ENCODE results near the gene NKD1. TPM values are rescaled to one million over a fixed set of nuclear protein-coding genes. Genes with fewer than 3 reads are reported as not detected.

NKD1 gene
- total and polyA plus RNA-seq, 8 donors: 12.5 to 46.9 (median 37.9) TPM

- Histone ChIP-seq H3K4me3 (no peak overlapping the region), H3K27ac (no peak overlapping the region), H3K9me3 (no peaks in the 10 kb centered on the region), H3K4me1 (peaks cover 0 to 13% of the 10 kb centered on the region in 2 donors), H3K36me3 (no peaks in the 10 kb centered on the region), H3K27me3 (no peaks in the 10 kb centered on the region)
- ATAC-seq (no peak), DNase-seq (no peak)
- TF ChIP-seq, protein P1, sequence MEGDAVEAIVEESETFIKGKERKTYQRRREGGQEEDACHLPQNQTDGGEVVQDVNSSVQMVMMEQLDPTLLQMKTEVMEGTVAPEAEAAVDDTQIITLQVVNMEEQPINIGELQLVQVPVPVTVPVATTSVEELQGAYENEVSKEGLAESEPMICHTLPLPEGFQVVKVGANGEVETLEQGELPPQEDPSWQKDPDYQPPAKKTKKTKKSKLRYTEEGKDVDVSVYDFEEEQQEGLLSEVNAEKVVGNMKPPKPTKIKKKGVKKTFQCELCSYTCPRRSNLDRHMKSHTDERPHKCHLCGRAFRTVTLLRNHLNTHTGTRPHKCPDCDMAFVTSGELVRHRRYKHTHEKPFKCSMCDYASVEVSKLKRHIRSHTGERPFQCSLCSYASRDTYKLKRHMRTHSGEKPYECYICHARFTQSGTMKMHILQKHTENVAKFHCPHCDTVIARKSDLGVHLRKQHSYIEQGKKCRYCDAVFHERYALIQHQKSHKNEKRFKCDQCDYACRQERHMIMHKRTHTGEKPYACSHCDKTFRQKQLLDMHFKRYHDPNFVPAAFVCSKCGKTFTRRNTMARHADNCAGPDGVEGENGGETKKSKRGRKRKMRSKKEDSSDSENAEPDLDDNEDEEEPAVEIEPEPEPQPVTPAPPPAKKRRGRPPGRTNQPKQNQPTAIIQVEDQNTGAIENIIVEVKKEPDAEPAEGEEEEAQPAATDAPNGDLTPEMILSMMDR (IDR thresholded peaks at IDR 0.05): no peak
- intact Hi-C loops (cut with DNase I): no loop called here
Observed at GRCh38 chr16:50618238-50618918, 70.2 kb downstream of the NKD1 start.

- no peak overlapping the region for H3K4me3 ChIP-seq
- no peaks in the 10 kb centered on the region for H3K36me3 ChIP-seq
- no peaks in the 10 kb centered on the region for H3K9me3 ChIP-seq
- ATAC-seq (no peak), DNase-seq (no peak)
- TF ChIP-seq, protein P1 (IDR thresholded peaks at IDR 0.05): no peak
- no peaks in the 10 kb centered on the region for H3K27me3 ChIP-seq
- intact Hi-C loops (cut with DNase I): no loop called here
- H3K4me1 ChIP-seq: peaks cover 0 to 13% of the 10 kb centered on the region in 2 donors
- no peak overlapping the region for H3K27ac ChIP-seq
Observed at GRCh38 chr16:50619702-50620491, 71.7 kb downstream of the NKD1 start.

DNA sequence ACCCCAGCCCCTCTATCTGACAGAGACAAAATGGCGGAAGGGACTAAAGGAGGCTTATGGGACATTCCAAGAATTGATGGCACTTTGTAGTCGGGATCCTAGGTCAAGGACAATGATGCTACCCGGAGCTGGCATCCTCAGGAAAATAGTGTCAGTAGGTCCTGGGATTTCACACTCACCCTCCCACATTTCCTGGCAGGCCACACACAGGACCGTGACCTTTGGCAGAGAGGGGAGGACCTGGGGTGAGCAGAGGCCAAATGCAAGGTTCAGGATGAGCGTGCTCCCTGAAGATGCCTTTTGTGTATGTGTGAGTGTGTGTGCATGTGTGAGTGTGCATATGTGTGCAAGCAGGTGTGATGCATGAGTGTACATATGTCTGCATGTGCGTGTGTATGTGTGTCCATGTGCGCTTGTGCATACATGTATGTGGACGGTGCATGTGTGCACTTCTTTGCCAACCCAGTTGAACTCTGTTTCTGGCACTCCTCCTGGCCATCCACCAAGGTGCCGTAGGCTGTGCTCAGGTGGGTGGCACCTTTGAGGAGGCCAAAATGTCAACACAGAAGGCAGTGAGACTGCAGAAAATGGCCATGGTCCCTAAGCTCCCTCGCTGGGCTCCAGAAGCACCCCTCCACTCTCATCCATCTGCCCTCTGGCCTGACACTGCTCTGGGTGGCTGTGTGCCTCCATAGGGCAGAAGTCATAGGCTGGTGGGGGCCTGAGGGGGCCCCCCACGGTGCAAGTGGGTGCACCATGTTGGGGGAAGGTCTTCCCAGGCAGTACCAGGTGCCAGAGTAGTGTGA is 72.7 kb downstream of the NKD1 start:
- Histone ChIP-seq H3K36me3 (no peaks in the 10 kb centered on the region), H3K9me3 (no peaks in the 10 kb centered on the region), H3K27ac (no peak overlapping the region), H3K27me3 (no peaks in the 10 kb centered on the region), H3K4me3 (no peak overlapping the region), H3K4me1 (peaks cover 0 to 13% of the 10 kb centered on the region in 2 donors)
- ATAC-seq (no peak), DNase-seq (no peak)
- TF ChIP-seq, protein P1 (IDR thresholded peaks at IDR 0.05): no peak
- intact Hi-C loops (cut with DNase I): no loop called here

DNA sequence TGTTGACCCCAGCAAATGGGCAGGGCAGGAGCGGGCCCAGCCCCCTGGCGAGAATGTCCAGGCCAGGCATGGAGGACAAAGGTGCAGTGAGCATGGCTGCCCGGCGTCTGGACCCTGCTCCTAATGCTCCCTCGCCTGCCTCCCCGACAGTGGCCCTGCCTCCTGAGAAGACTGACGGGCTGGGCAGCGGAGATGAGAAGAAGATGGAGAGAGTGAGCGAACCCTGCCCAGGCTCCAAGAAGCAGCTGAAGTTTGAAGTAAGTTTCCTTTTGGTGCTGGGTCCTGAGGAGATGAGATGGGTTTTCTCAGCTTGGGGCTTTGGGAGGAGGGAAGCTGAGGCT is 73.2 kb downstream of the NKD1 start:
- H3K27me3 ChIP-seq: no peaks in the 10 kb centered on the region
- H3K36me3 ChIP-seq: no peaks in the 10 kb centered on the region
- intact Hi-C loops (cut with DNase I): no loop called here
- H3K4me1 ChIP-seq: peaks cover 0 to 12% of the 10 kb centered on the region in 2 donors
- no peaks in the 10 kb centered on the region for H3K9me3 ChIP-seq
- ATAC-seq (no peak), DNase-seq (no peak)
- TF ChIP-seq, protein P1 (IDR thresholded peaks at IDR 0.05): no peak
- H3K27ac ChIP-seq: no peak overlapping the region
- H3K4me3 ChIP-seq: no peak overlapping the region

- intact Hi-C loops (cut with DNase I): no loop called here
- no peak for ATAC-seq
Observed at GRCh38 chr16:50622029-50622428, 73.8 kb downstream of the NKD1 start.

More at GRCh38 chr16:50622029-50622428, 73.8 kb downstream of the NKD1 start:
- Histone ChIP-seq H3K4me1 (peaks cover 0 to 12% of the 10 kb centered on the region in 2 donors), H3K36me3 (no peaks in the 10 kb centered on the region), H3K27me3 (no peaks in the 10 kb centered on the region), H3K27ac (no peak overlapping the region), H3K4me3 (no peak overlapping the region), H3K9me3 (no peaks in the 10 kb centered on the region)
- TF ChIP-seq, protein P1 (IDR thresholded peaks at IDR 0.05): no peak
- no peak for DNase-seq
